ENCODE measurements around the gene WFIKKN1. TPM values are rescaled to one million over a fixed set of nuclear protein-coding genes. Genes with fewer than 3 reads are reported as not detected.

WFIKKN1 gene
- total and polyA plus RNA-seq, 2 of the 13 experiments (the other 11 are each of a cell fraction or from before 2014, with no cell fraction given) = 1.7 to 4.9 TPM

- TF ChIP-seq, protein P1, sequence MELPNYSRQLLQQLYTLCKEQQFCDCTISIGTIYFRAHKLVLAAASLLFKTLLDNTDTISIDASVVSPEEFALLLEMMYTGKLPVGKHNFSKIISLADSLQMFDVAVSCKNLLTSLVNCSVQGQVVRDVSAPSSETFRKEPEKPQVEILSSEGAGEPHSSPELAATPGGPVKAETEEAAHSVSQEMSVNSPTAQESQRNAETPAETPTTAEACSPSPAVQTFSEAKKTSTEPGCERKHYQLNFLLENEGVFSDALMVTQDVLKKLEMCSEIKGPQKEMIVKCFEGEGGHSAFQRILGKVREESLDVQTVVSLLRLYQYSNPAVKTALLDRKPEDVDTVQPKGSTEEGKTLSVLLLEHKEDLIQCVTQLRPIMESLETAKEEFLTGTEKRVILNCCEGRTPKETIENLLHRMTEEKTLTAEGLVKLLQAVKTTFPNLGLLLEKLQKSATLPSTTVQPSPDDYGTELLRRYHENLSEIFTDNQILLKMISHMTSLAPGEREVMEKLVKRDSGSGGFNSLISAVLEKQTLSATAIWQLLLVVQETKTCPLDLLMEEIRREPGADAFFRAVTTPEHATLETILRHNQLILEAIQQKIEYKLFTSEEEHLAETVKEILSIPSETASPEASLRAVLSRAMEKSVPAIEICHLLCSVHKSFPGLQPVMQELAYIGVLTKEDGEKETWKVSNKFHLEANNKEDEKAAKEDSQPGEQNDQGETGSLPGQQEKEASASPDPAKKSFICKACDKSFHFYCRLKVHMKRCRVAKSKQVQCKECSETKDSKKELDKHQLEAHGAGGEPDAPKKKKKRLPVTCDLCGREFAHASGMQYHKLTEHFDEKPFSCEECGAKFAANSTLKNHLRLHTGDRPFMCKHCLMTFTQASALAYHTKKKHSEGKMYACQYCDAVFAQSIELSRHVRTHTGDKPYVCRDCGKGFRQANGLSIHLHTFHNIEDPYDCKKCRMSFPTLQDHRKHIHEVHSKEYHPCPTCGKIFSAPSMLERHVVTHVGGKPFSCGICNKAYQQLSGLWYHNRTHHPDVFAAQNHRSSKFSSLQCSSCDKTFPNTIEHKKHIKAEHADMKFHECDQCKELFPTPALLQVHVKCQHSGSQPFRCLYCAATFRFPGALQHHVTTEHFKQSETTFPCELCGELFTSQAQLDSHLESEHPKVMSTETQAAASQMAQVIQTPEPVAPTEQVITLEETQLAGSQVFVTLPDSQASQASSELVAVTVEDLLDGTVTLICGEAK (IDR thresholded peaks at IDR 0.05) = no peak
- TF ChIP-seq, protein P1 (CRISPR knock-in tag; IDR thresholded peaks at IDR 0.05) = no peak
- TF ChIP-seq TFDP1 (CRISPR knock-in tag; IDR thresholded peaks at IDR 0.05; ENCODE audit: borderline replicate concordance) (no peak), THAP8 (CRISPR knock-in tag; IDR thresholded peaks at IDR 0.05; ENCODE audit: borderline replicate concordance) (no peak), ZNF839 (CRISPR knock-in tag; IDR thresholded peaks at IDR 0.05; ENCODE audit: borderline replicate concordance) (no peak), ZNF224 (CRISPR knock-in tag; IDR thresholded peaks at IDR 0.05) (no peak), ETS1 (CRISPR knock-in tag; IDR thresholded peaks at IDR 0.05) (0 out of 2 replicates have a peak, but pooled peaks have one; percentile 25)
- TF ChIP-seq, protein P2, sequence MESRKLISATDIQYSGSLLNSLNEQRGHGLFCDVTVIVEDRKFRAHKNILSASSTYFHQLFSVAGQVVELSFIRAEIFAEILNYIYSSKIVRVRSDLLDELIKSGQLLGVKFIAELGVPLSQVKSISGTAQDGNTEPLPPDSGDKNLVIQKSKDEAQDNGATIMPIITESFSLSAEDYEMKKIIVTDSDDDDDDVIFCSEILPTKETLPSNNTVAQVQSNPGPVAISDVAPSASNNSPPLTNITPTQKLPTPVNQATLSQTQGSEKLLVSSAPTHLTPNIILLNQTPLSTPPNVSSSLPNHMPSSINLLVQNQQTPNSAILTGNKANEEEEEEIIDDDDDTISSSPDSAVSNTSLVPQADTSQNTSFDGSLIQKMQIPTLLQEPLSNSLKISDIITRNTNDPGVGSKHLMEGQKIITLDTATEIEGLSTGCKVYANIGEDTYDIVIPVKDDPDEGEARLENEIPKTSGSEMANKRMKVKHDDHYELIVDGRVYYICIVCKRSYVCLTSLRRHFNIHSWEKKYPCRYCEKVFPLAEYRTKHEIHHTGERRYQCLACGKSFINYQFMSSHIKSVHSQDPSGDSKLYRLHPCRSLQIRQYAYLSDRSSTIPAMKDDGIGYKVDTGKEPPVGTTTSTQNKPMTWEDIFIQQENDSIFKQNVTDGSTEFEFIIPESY (CRISPR knock-in tag; IDR thresholded peaks at IDR 0.05) = no peak
- TF ChIP-seq, protein P3, sequence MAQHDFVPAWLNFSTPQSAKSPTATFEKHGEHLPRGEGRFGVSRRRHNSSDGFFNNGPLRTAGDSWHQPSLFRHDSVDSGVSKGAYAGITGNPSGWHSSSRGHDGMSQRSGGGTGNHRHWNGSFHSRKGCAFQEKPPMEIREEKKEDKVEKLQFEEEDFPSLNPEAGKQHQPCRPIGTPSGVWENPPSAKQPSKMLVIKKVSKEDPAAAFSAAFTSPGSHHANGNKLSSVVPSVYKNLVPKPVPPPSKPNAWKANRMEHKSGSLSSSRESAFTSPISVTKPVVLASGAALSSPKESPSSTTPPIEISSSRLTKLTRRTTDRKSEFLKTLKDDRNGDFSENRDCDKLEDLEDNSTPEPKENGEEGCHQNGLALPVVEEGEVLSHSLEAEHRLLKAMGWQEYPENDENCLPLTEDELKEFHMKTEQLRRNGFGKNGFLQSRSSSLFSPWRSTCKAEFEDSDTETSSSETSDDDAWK (CRISPR knock-in tag; IDR thresholded peaks at IDR 0.05) = no peak
These were observed 37.9 kb downstream of the WFIKKN1 start (continued) for GRCh38 chr16:668519-669171.
